ENCODE measurements around the gene NFKB1.

Gene NFKB1

DNA sequence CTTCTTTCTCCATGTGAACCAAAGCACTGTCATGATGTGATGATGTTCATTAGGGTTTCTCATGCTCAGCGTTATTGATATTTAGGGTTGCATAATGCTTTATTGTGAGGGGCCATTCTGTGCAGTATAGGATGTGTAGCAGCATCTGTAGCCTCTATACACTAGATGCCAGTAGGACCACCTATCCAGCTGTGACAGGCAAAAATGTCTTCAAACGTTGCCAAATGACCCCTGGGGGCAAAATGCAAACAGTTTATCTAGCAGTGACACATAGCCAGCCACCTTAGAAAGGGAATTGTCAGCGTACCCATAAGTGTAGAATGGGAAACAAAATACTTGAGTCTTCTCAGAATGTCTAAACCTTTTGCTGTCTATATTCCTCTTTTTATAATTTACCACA lies 18.8 kb downstream of the NFKB1 start:
- Histone ChIP-seq H3K36me3 (ENCODE audit: insufficient read depth) (no peaks in the 10 kb centered on the region), H3K4me2 (no peak overlapping the region), H4K20me1 (ENCODE audit: insufficient read depth) (peaks cover 5% of the 10 kb centered on the region; the same call in 1 of the 2 replicates), H3K27ac (no peak overlapping the region), H3K79me2 (ENCODE audit: insufficient read depth, low read depth) (peaks cover 67% of the 10 kb centered on the region), H3K4me3 (IDR thresholded peaks at IDR 0.05; ENCODE audit: insufficient read depth, low read depth, low read length) (no peak overlapping the region), H3K4me1 (ENCODE audit: low read depth, poor library complexity, severe bottlenecking) (peaks cover 6% of the 10 kb centered on the region), H2AFZ (ENCODE audit: low read depth) (no peak overlapping the region), H3K9ac (no peak overlapping the region), H3K27me3 (ENCODE audit: insufficient read depth, low read depth) (no peaks in the 10 kb centered on the region)
- TF ChIP-seq, protein P1, sequence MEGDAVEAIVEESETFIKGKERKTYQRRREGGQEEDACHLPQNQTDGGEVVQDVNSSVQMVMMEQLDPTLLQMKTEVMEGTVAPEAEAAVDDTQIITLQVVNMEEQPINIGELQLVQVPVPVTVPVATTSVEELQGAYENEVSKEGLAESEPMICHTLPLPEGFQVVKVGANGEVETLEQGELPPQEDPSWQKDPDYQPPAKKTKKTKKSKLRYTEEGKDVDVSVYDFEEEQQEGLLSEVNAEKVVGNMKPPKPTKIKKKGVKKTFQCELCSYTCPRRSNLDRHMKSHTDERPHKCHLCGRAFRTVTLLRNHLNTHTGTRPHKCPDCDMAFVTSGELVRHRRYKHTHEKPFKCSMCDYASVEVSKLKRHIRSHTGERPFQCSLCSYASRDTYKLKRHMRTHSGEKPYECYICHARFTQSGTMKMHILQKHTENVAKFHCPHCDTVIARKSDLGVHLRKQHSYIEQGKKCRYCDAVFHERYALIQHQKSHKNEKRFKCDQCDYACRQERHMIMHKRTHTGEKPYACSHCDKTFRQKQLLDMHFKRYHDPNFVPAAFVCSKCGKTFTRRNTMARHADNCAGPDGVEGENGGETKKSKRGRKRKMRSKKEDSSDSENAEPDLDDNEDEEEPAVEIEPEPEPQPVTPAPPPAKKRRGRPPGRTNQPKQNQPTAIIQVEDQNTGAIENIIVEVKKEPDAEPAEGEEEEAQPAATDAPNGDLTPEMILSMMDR (conservative IDR thresholded peaks at IDR 0.05; ENCODE audit: low read depth, low read length): no peak

DNA sequence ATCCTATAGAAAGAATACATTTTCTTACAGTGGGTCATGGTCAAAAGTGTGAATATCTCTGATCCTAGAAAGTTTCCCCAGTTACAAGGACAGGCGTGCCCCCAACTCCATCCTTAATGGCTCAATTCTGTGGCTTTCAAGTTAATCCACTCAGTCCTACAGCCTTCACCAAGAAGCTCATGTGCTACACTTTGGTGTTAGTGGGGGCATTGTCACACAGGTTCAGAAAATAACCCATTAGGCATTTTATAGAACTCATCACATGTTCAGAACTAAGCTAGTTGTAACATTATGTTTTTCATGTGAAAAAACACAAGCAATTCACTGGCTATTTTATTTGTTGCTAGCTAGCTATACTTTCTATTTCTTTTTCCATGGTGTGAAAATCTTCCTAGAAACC lies 20.4 kb downstream of the NFKB1 start:
- H3K27me3 ChIP-seq (ENCODE audit: insufficient read depth, low read depth): no peaks in the 10 kb centered on the region
- H3K9ac ChIP-seq: no peak overlapping the region
- no peak overlapping the region for H3K27ac ChIP-seq
- no peak overlapping the region for H3K4me3 ChIP-seq (IDR thresholded peaks at IDR 0.05; ENCODE audit: insufficient read depth, low read depth, low read length)
- H3K36me3 ChIP-seq (ENCODE audit: insufficient read depth): no peaks in the 10 kb centered on the region
- peaks cover 5% of the 10 kb centered on the region; the same call in 1 of the 2 replicates for H4K20me1 ChIP-seq (ENCODE audit: insufficient read depth)
- peaks cover 60% of the 10 kb centered on the region for H3K79me2 ChIP-seq (ENCODE audit: insufficient read depth, low read depth)
- H3K4me1 ChIP-seq (ENCODE audit: low read depth, poor library complexity, severe bottlenecking): peaks cover 6% of the 10 kb centered on the region
- H3K4me2 ChIP-seq: no peak overlapping the region
- TF ChIP-seq, protein P1 (conservative IDR thresholded peaks at IDR 0.05; ENCODE audit: low read depth, low read length): no peak
- no peak overlapping the region for H2AFZ ChIP-seq (ENCODE audit: low read depth)

DNA sequence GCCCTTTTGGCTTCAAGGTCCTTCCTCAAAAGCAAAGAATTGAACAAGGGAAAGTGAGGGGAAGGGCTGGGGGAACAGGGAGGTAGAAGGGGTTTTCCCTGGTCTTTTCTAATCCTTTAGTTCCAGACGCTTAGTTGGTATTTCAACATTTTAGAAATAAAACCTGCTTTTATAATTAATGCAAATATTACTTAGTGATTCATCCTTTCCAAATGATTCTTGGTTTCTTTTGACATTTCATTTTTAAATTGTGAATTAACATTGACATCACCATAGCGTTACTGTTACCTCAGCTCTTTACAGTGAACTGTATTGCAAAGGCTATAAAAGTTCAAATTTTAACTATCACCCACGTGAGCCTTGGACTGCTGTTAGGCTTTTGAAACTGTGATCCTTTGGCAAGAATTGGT lies 20.9 kb downstream of the NFKB1 start:
- H3K79me2 ChIP-seq (ENCODE audit: insufficient read depth, low read depth): peaks cover 56% of the 10 kb centered on the region
- peaks cover 5% of the 10 kb centered on the region; the same call in 1 of the 2 replicates for H4K20me1 ChIP-seq (ENCODE audit: insufficient read depth)
- no peak overlapping the region for H3K9ac ChIP-seq
- peaks cover 6% of the 10 kb centered on the region for H3K4me1 ChIP-seq (ENCODE audit: low read depth, poor library complexity, severe bottlenecking)
- H2AFZ ChIP-seq (ENCODE audit: low read depth): no peak overlapping the region
- no peaks in the 10 kb centered on the region for H3K27me3 ChIP-seq (ENCODE audit: insufficient read depth, low read depth)
- TF ChIP-seq, protein P1 (conservative IDR thresholded peaks at IDR 0.05; ENCODE audit: low read depth, low read length): no peak
- no peaks in the 10 kb centered on the region for H3K36me3 ChIP-seq (ENCODE audit: insufficient read depth)
- no peak overlapping the region for H3K27ac ChIP-seq
- H3K4me2 ChIP-seq: no peak overlapping the region
- no peak overlapping the region for H3K4me3 ChIP-seq (IDR thresholded peaks at IDR 0.05; ENCODE audit: insufficient read depth, low read depth, low read length)

DNA sequence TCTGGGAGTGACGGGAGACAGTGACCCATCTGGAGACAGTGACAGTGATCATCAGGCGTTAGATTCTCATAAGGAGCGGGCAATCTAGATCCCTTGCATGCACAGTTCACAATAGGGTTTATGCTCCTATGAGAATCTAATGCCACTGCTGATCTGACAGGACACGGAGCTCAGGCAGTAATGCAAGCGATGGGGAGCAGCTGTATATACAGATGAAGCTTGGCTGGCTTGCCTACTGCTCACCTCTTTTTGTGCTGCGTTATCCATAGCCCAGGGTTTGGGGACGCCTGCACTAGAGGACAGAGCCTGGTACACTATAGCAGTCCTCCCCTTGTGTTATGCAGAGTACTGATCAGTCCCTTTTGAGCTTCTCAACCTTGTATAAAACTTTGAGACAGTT lies 23.5 kb downstream of the NFKB1 start:
- Histone ChIP-seq H2AFZ (ENCODE audit: low read depth) (no peak overlapping the region), H3K79me2 (ENCODE audit: insufficient read depth, low read depth) (peaks cover 32% of the 10 kb centered on the region; the same call in 1 of the 2 replicates), H4K20me1 (ENCODE audit: insufficient read depth) (no peaks in the 10 kb centered on the region), H3K9ac (no peak overlapping the region), H3K36me3 (ENCODE audit: insufficient read depth) (no peaks in the 10 kb centered on the region), H3K27ac (no peak overlapping the region), H3K4me3 (IDR thresholded peaks at IDR 0.05; ENCODE audit: insufficient read depth, low read depth, low read length) (no peak overlapping the region), H3K4me2 (no peak overlapping the region), H3K4me1 (ENCODE audit: low read depth, poor library complexity, severe bottlenecking) (peaks cover 6% of the 10 kb centered on the region), H3K27me3 (ENCODE audit: insufficient read depth, low read depth) (no peaks in the 10 kb centered on the region)
- TF ChIP-seq, protein P1 (conservative IDR thresholded peaks at IDR 0.05; ENCODE audit: low read depth, low read length): no peak

All from KMS-11 (cell line).